ENCODE data around the gene CLDN9.

DNA sequence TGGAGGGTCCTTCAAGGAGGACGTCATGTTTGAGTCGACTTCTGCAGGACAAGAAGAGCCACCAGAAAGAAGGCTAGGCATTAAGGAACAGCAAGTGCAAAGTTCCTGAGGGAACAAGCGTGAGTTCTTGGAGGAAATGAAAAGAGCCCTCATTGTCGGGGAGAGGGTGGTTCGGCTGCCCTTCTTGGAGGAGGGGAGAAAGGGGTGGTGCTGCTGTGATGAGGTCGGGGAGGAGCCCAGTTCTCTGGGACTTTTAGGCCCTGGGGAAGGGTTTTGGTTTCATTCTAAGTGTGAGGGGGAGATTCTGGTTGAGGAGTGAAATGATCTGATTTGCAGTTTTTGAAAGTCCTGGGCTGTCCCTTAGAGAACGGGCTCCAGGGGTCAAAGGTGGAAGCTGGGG, 19.9 kb downstream of the CLDN9 start:
- TF ChIP-seq, protein P1, sequence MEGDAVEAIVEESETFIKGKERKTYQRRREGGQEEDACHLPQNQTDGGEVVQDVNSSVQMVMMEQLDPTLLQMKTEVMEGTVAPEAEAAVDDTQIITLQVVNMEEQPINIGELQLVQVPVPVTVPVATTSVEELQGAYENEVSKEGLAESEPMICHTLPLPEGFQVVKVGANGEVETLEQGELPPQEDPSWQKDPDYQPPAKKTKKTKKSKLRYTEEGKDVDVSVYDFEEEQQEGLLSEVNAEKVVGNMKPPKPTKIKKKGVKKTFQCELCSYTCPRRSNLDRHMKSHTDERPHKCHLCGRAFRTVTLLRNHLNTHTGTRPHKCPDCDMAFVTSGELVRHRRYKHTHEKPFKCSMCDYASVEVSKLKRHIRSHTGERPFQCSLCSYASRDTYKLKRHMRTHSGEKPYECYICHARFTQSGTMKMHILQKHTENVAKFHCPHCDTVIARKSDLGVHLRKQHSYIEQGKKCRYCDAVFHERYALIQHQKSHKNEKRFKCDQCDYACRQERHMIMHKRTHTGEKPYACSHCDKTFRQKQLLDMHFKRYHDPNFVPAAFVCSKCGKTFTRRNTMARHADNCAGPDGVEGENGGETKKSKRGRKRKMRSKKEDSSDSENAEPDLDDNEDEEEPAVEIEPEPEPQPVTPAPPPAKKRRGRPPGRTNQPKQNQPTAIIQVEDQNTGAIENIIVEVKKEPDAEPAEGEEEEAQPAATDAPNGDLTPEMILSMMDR (IDR thresholded peaks at IDR 0.05), result no peak
- TF ChIP-seq HEYL (CRISPR knock-in tag; IDR thresholded peaks at IDR 0.05) (no peak), MYC (IDR thresholded peaks at IDR 0.05; ENCODE audit: borderline replicate concordance, low read length) (no peak), HDAC2 (IDR thresholded peaks at IDR 0.05) (no peak)

Data from A549 (cell line).